Uterus (tissue), 4 donors: ENCODE measurements around the gene RPN1. TPM values are rescaled to one million over a fixed set of nuclear protein-coding genes. Genes with fewer than 3 reads are reported as not detected.
A peak's percentile ranks its signal among the peaks of the same experiment; 100 is the strongest.

Experiments used
- DNase-seq, 2 donors: peaks; one replicate each; pipeline ENCODE4 v3.0.0-alpha.2; 2019 to 2020
- H3K27ac ChIP-seq, 2 donors: fragments of 200-600 bp; sonication (generic); 1 replicate in 1 of 2; 2 replicates in 1 of 2; pipeline ENCODE4 v1.5.1; 2016 to 2018
- H3K27me3 ChIP-seq, 2 donors: fragments of 200-600 bp; sonication (generic); one replicate each; pipeline ENCODE4 v1.5.1; 2018 to 2019; ENCODE audit warnings: control low read depth in 1 of 2
- H3K36me3 ChIP-seq, 2 donors: fragments of 200-600 bp; sonication (generic); one replicate each; pipeline ENCODE4 v1.5.1; 2019; ENCODE audit warnings: control low read depth in 1 of 2
- H3K4me1 ChIP-seq, 2 donors: fragments of 200-600 bp; sonication (generic); one replicate each; pipeline ENCODE4 v1.5.1; 2018 to 2019; ENCODE audit warnings: control low read depth in 1 of 2
- H3K4me3 ChIP-seq, 2 donors: fragments of 200-600 bp; sonication (generic); 1 replicate in 1 of 2; 2 replicates in 1 of 2; pipeline ENCODE4 v1.5.1; 2018 to 2019; ENCODE audit warnings: mild to moderate bottlenecking in 1 of 2
- H3K9me3 ChIP-seq, 2 donors: fragments of 200-600 bp; sonication (generic); one replicate each; pipeline ENCODE4 v1.5.1; 2019; ENCODE audit warnings: control low read depth in 1 of 2
- CTCF ChIP-seq, 4 experiments: fragments of 200-600 bp in 2 of 4; fragments of 450-650 bp in 2 of 4; sonication (generic) in 2 of 4; IDR thresholded peaks; one replicate each; pipeline ENCODE4 v1.5.1; 2016 to 2019; ENCODE audit warnings: antibody characterized with exemption in 4 of 4, mild to moderate bottlenecking in 2 of 4, moderate library complexity in 1 of 4
- POLR2A ChIP-seq, 2 donors: fragments of 450-650 bp; IDR thresholded peaks; one replicate each; pipeline ENCODE4 v1.6.1; 2016; ENCODE audit warnings: antibody characterized with exemption in 2 of 2, mild to moderate bottlenecking in 1 of 2, moderate library complexity in 1 of 2
- intact Hi-C: fragments of 100-400 bp; cut with DNase I; formaldehyde crosslinking; loops from one replicate; pipeline ENCODE4 v1.15.1; 2023; ENCODE audit warnings: low total_unique reads
- total RNA-seq, 4 donors: library from RNA; depleted of rRNA in 3 of 4; stranded (reverse); fragments of >200 nt in 3 of 4; gene quantifications; one replicate each; pipeline versions ENCODE4 v1.1.0 to v1.2.4, GENCODE V29; 2014 to 2023
- donor health status: DM: yes; HTN: yes; CAD: no.

The RPN1 gene
- total RNA-seq, 4 donors from 2014 or later, result 134 to 307 (median 209) TPM

GRCh38 chr3:128609294-128609693 is 41.3 kb downstream of the RPN1 start:
- H3K36me3 ChIP-seq, result no peaks in the 10 kb centered on the region
- no peak for DNase-seq
- H3K9me3 ChIP-seq, result no peaks in the 10 kb centered on the region
- no peak for TF ChIP-seq POLR2A (IDR thresholded peaks at IDR 0.05)
- no peak for TF ChIP-seq CTCF (IDR thresholded peaks at IDR 0.05)
- no peak overlapping the region for H3K4me3 ChIP-seq
- no peak overlapping the region for H3K27ac ChIP-seq
- no peaks in the 10 kb centered on the region for H3K27me3 ChIP-seq
- intact Hi-C loops, result loop anchor here (5.0 to 10.0 kb wide), 2 partner anchors 182 to 524 kb away; no protein-coding TSS in a partner anchor
- no peaks in the 10 kb centered on the region for H3K4me1 ChIP-seq

DNA sequence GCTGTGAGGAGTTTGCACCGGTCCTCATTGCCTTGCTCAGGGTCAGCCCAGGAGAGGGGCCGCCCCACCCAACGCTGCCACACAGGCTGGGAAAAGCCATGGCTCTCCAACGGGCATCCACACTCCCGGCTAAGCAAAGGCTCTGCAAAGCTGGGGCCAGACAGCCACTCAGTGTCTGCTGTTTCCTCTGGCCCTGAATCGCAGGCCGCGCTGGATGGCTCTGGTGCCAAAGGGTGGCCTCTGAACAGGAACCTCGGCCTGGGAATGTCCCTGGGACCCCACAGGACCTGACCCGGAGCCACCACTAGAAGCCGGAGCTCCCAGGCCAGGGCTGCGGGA is 42.9 kb downstream of the RPN1 start:
- Histone ChIP-seq H3K4me3 (peak overlapping the region; percentile 44 to 45), H3K9me3 (no peaks in the 10 kb centered on the region), H3K27me3 (no peaks in the 10 kb centered on the region), H3K27ac (peak overlapping the region; percentile 44 to 66), H3K4me1 (no peaks in the 10 kb centered on the region), H3K36me3 (no peaks in the 10 kb centered on the region)
- intact Hi-C loops, result loop anchor here (5.0 to 10.0 kb wide), 2 partner anchors 180 to 523 kb away; no protein-coding TSS in a partner anchor
- TF ChIP-seq CTCF (IDR thresholded peaks at IDR 0.05) (no peak), POLR2A (IDR thresholded peaks at IDR 0.05) (no peak)
- DNase-seq, result no peak

GRCh38 chr3:128606094-128606493 is 44.5 kb downstream of the RPN1 start:
- intact Hi-C loops, result loop anchor here (5.0 to 10.0 kb wide), 2 partner anchors 179 to 521 kb away; no protein-coding TSS in a partner anchor
- TF ChIP-seq CTCF (IDR thresholded peaks at IDR 0.05), result no peak
- no peak for TF ChIP-seq POLR2A (IDR thresholded peaks at IDR 0.05)
- no peak for DNase-seq
- Histone ChIP-seq H3K4me1 (no peaks in the 10 kb centered on the region), H3K36me3 (no peaks in the 10 kb centered on the region), H3K27me3 (no peaks in the 10 kb centered on the region), H3K27ac (no peak overlapping the region), H3K9me3 (no peaks in the 10 kb centered on the region), H3K4me3 (no peak overlapping the region)

GRCh38 chr3:128605091-128606046 is 45.2 kb downstream of the RPN1 start:
- Histone ChIP-seq H3K27ac (no peak overlapping the region), H3K4me1 (no peaks in the 10 kb centered on the region), H3K9me3 (no peaks in the 10 kb centered on the region), H3K27me3 (no peaks in the 10 kb centered on the region), H3K4me3 (no peak overlapping the region), H3K36me3 (no peaks in the 10 kb centered on the region)
- DNase-seq, result no peak
- intact Hi-C loops, result loop anchor here (5.0 to 10.0 kb wide), 2 partner anchors 178 to 521 kb away; no protein-coding TSS in a partner anchor
- TF ChIP-seq CTCF (IDR thresholded peaks at IDR 0.05) (no peak), POLR2A (IDR thresholded peaks at IDR 0.05) (no peak)
